ENCODE measurements around the gene CCDC177. TPM values are rescaled to one million over a fixed set of nuclear protein-coding genes. Genes with fewer than 3 reads are reported as not detected.

The CCDC177 gene
- polyA plus RNA-seq, 1 donor (not counting 4 experiments of a cell fraction or from before 2014, with no cell fraction given): not detected

- H3K9ac ChIP-seq (ENCODE audit: control insufficient read depth, extremely low read depth, insufficient read depth, low read length): peak overlapping the region; percentile 35
- peaks cover 2% of the 10 kb centered on the region for H3K9me1 ChIP-seq (ENCODE audit: control insufficient read depth, extremely low read depth, insufficient read depth, low read length)
- no peaks in the 10 kb centered on the region for H3K27me3 ChIP-seq (ENCODE audit: control insufficient read depth, extremely low read depth, insufficient read depth, low read length)
- peaks cover 2% of the 10 kb centered on the region for H4K20me1 ChIP-seq (ENCODE audit: control insufficient read depth, extremely low read depth, insufficient read depth, low read length)
- peak overlapping the region; percentile 87 for H3K4me2 ChIP-seq (ENCODE audit: control insufficient read depth, extremely low read depth, insufficient read depth, low read depth, low read length)
- FAIRE-seq (no peak), DNase-seq (ENCODE audit: low read depth, low spot score) (no peak)
- no peak overlapping the region for H2AFZ ChIP-seq (ENCODE audit: control insufficient read depth, low read length)
- TF ChIP-seq, protein P1, sequence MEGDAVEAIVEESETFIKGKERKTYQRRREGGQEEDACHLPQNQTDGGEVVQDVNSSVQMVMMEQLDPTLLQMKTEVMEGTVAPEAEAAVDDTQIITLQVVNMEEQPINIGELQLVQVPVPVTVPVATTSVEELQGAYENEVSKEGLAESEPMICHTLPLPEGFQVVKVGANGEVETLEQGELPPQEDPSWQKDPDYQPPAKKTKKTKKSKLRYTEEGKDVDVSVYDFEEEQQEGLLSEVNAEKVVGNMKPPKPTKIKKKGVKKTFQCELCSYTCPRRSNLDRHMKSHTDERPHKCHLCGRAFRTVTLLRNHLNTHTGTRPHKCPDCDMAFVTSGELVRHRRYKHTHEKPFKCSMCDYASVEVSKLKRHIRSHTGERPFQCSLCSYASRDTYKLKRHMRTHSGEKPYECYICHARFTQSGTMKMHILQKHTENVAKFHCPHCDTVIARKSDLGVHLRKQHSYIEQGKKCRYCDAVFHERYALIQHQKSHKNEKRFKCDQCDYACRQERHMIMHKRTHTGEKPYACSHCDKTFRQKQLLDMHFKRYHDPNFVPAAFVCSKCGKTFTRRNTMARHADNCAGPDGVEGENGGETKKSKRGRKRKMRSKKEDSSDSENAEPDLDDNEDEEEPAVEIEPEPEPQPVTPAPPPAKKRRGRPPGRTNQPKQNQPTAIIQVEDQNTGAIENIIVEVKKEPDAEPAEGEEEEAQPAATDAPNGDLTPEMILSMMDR (optimal IDR thresholded peaks at IDR 0.05 in 1 of 3, IDR thresholded peaks at IDR 0.05 in 1 of 3, conservative IDR thresholded peaks at IDR 0.05 in 1 of 3; ENCODE audit: extremely low read depth in 1 of 3, insufficient read depth in 2 of 3, low read length in 3 of 3): no peak
- no peak for TF ChIP-seq EZH2 (IDR thresholded peaks at IDR 0.05; ENCODE audit: low read length)
- peak overlapping the region; percentile 50 for H3K27ac ChIP-seq (ENCODE audit: control insufficient read depth, insufficient read depth, low read length)
- peaks cover 0 to 3% of the 10 kb centered on the region in 2 experiments for H3K36me3 ChIP-seq (ENCODE audit: control insufficient read depth in 2 of 2, extremely low read depth in 1 of 2, insufficient read depth in 2 of 2, low read length in 2 of 2)
- dilution Hi-C loops (cut with MboI; ENCODE audit: extremely low pct_ligation_motif_present, low sequenced_read_pairs): no loop called here
- H3K4me1 ChIP-seq (ENCODE audit: control insufficient read depth, extremely low read depth, insufficient read depth, low read length): peaks cover 59% of the 10 kb centered on the region
- peak overlapping the region in 1 of 3 experiments; percentile 52 for H3K4me3 ChIP-seq (ENCODE audit: control insufficient read depth in 2 of 3, extremely low read depth in 1 of 3, insufficient read depth in 2 of 3, low read depth in 1 of 3, low read length in 3 of 3)
- H3K79me2 ChIP-seq (ENCODE audit: control insufficient read depth, insufficient read depth, low read length): peaks cover 75% of the 10 kb centered on the region
- no peaks in the 10 kb centered on the region for H3K9me3 ChIP-seq (ENCODE audit: control insufficient read depth, low read depth, low read length)
Observed at GRCh38 chr14:69615121-69615495, 40.4 kb upstream of the CCDC177 start.

- H2AFZ ChIP-seq (ENCODE audit: control insufficient read depth, low read length): no peak overlapping the region
- H3K9ac ChIP-seq (ENCODE audit: control insufficient read depth, extremely low read depth, insufficient read depth, low read length): no peak overlapping the region
- H3K27ac ChIP-seq (ENCODE audit: control insufficient read depth, insufficient read depth, low read length): no peak overlapping the region
- no peaks in the 10 kb centered on the region for H3K27me3 ChIP-seq (ENCODE audit: control insufficient read depth, extremely low read depth, insufficient read depth, low read length)
- no peak for FAIRE-seq
- H3K36me3 ChIP-seq (ENCODE audit: control insufficient read depth in 2 of 2, extremely low read depth in 1 of 2, insufficient read depth in 2 of 2, low read length in 2 of 2): peaks cover 0 to 3% of the 10 kb centered on the region in 2 experiments
- TF ChIP-seq, protein P1 (optimal IDR thresholded peaks at IDR 0.05 in 1 of 3, IDR thresholded peaks at IDR 0.05 in 1 of 3, conservative IDR thresholded peaks at IDR 0.05 in 1 of 3; ENCODE audit: extremely low read depth in 1 of 3, insufficient read depth in 2 of 3, low read length in 3 of 3): no peak
- TF ChIP-seq EZH2 (IDR thresholded peaks at IDR 0.05; ENCODE audit: low read length): no peak
- no peak overlapping the region for H3K4me3 ChIP-seq (ENCODE audit: control insufficient read depth in 2 of 3, extremely low read depth in 1 of 3, insufficient read depth in 2 of 3, low read depth in 1 of 3, low read length in 3 of 3)
- peaks cover 62% of the 10 kb centered on the region for H3K4me1 ChIP-seq (ENCODE audit: control insufficient read depth, extremely low read depth, insufficient read depth, low read length)
- dilution Hi-C loops (cut with MboI; ENCODE audit: extremely low pct_ligation_motif_present, low sequenced_read_pairs): no loop called here
- H3K9me1 ChIP-seq (ENCODE audit: control insufficient read depth, extremely low read depth, insufficient read depth, low read length): peaks cover 2% of the 10 kb centered on the region
- H3K79me2 ChIP-seq (ENCODE audit: control insufficient read depth, insufficient read depth, low read length): peaks cover 70% of the 10 kb centered on the region
- no peak for DNase-seq (ENCODE audit: low read depth, low spot score)
- no peaks in the 10 kb centered on the region for H3K9me3 ChIP-seq (ENCODE audit: control insufficient read depth, low read depth, low read length)
- peak overlapping the region; percentile 87 for H3K4me2 ChIP-seq (ENCODE audit: control insufficient read depth, extremely low read depth, insufficient read depth, low read depth, low read length)
- peaks cover 2% of the 10 kb centered on the region for H4K20me1 ChIP-seq (ENCODE audit: control insufficient read depth, extremely low read depth, insufficient read depth, low read length)
Observed at GRCh38 chr14:69614592-69614991, 39.9 kb upstream of the CCDC177 start.

Data from keratinocyte (primary cell).